ENCODE measurements around the gene CC2D2A.

CC2D2A gene

GRCh38 chr4:15428611-15429010, 41.1 kb upstream of the CC2D2A start:
- TF ChIP-seq PPARA (CRISPR knock-in tag; IDR thresholded peaks at IDR 0.05; ENCODE audit: borderline replicate concordance), result no peak
- TF ChIP-seq ZNF70 (CRISPR knock-in tag; IDR thresholded peaks at IDR 0.05), result no peak
- TF ChIP-seq OSR1 (CRISPR knock-in tag; IDR thresholded peaks at IDR 0.05), result no peak
- TF ChIP-seq ZFP3 (CRISPR knock-in tag; IDR thresholded peaks at IDR 0.05), result no peak
- no peak for TF ChIP-seq ARNTL (CRISPR knock-in tag; IDR thresholded peaks at IDR 0.05; ENCODE audit: borderline replicate concordance, low read depth)
- no peak for TF ChIP-seq TOX (CRISPR knock-in tag; IDR thresholded peaks at IDR 0.05; ENCODE audit: borderline replicate concordance)
- TF ChIP-seq BACH2 (CRISPR knock-in tag; IDR thresholded peaks at IDR 0.05; ENCODE audit: borderline replicate concordance), result no peak
- TF ChIP-seq ZFP30 (CRISPR knock-in tag; IDR thresholded peaks at IDR 0.05), result no peak
- no peak for TF ChIP-seq POU6F1 (CRISPR knock-in tag; IDR thresholded peaks at IDR 0.05; ENCODE audit: borderline replicate concordance, low read depth)
- TF ChIP-seq ESRRG (CRISPR knock-in tag; IDR thresholded peaks at IDR 0.05), result no peak
- TF ChIP-seq SNAI2 (CRISPR knock-in tag; IDR thresholded peaks at IDR 0.05), result no peak
- TF ChIP-seq ZNF8 (CRISPR knock-in tag; IDR thresholded peaks at IDR 0.05), result no peak
- TF ChIP-seq ISL1 (CRISPR knock-in tag; IDR thresholded peaks at IDR 0.05), result no peak
- TF ChIP-seq CSRNP3 (CRISPR knock-in tag; IDR thresholded peaks at IDR 0.05), result no peak
- no peak for TF ChIP-seq GLIS3 (CRISPR knock-in tag; IDR thresholded peaks at IDR 0.05)
- TF ChIP-seq PATZ1 (CRISPR knock-in tag; IDR thresholded peaks at IDR 0.05; ENCODE audit: borderline replicate concordance), result no peak
- TF ChIP-seq TSHZ2 (CRISPR knock-in tag; IDR thresholded peaks at IDR 0.05), result no peak
- no peak for TF ChIP-seq TCF4 (CRISPR knock-in tag; IDR thresholded peaks at IDR 0.05; ENCODE audit: borderline replicate concordance)
- TF ChIP-seq CREB5 (CRISPR knock-in tag; IDR thresholded peaks at IDR 0.05; ENCODE audit: low read depth), result no peak
- no peak for ATAC-seq

GRCh38 chr4:15434091-15434490, 35.6 kb upstream of the CC2D2A start:
- no peak for TF ChIP-seq ZC3H10 (CRISPR knock-in tag; IDR thresholded peaks at IDR 0.05)
- no peak for TF ChIP-seq ESRRG (CRISPR knock-in tag; IDR thresholded peaks at IDR 0.05)
- TF ChIP-seq TSHZ2 (CRISPR knock-in tag; IDR thresholded peaks at IDR 0.05), result no peak
- no peak for TF ChIP-seq SNAI2 (CRISPR knock-in tag; IDR thresholded peaks at IDR 0.05)
- TF ChIP-seq TOX (CRISPR knock-in tag; IDR thresholded peaks at IDR 0.05; ENCODE audit: borderline replicate concordance), result no peak
- no peak for TF ChIP-seq ZNF70 (CRISPR knock-in tag; IDR thresholded peaks at IDR 0.05)
- TF ChIP-seq CSDC2 (CRISPR knock-in tag; IDR thresholded peaks at IDR 0.05), result no peak
- TF ChIP-seq CSRNP3 (CRISPR knock-in tag; IDR thresholded peaks at IDR 0.05), result no peak
- no peak for TF ChIP-seq ISL1 (CRISPR knock-in tag; IDR thresholded peaks at IDR 0.05)
- no peak for ATAC-seq

Measured in SK-N-SH treated with all-trans-retinoic acid at 6 μM for 48 hours (cell line).